OCI-LY1 (cell line): ENCODE results near the gene WSCD2.

Experiments
- H2AFZ ChIP-seq: fragments of 200-600 bp; sonication (generic), shearing (Covaris generic); 2 replicates; pipeline ENCODE4 v1.6.0; 2014; ENCODE audit warnings: antibody characterized with exemption, mild to moderate bottlenecking, low read length
- H3F3A ChIP-seq: fragments of 200-600 bp; sonication (generic), shearing (Covaris generic); 2 replicates; pipeline ENCODE4 v1.6.0; 2014; ENCODE audit warnings: mild to moderate bottlenecking, antibody characterized with exemption, low read length, moderate library complexity; ENCODE audit not compliant: insufficient read depth
- H3K27ac ChIP-seq: fragments of 200-600 bp; sonication (generic); 2 replicates; pipeline ENCODE4 v1.5.1; 2014; ENCODE audit warnings: low read length, mixed run types, mild to moderate bottlenecking, low read depth; ENCODE audit not compliant: poor library complexity, severe bottlenecking
- H3K27me3 ChIP-seq: fragments of 200-600 bp; sonication (generic); 2 replicates; pipeline ENCODE4 v1.6.0; 2014; ENCODE audit warnings: antibody characterized with exemption, mild to moderate bottlenecking, low read length, moderate library complexity; ENCODE audit not compliant: insufficient read depth
- H3K36me3 ChIP-seq: fragments of 200-600 bp; sonication (generic); 2 replicates; pipeline ENCODE4 v1.6.1; 2014; ENCODE audit warnings: mild to moderate bottlenecking, antibody characterized with exemption, low read length, moderate library complexity, mixed read lengths; ENCODE audit not compliant: insufficient read depth
- H3K4me1 ChIP-seq: fragments of 200-600 bp; sonication (generic); 2 replicates; pipeline ENCODE4 v1.5.1; 2014; ENCODE audit warnings: mild to moderate bottlenecking, low read length, moderate library complexity; ENCODE audit not compliant: insufficient read depth, severe bottlenecking
- H3K4me2 ChIP-seq: fragments of 200-600 bp; sonication (generic), shearing (Covaris generic); 2 replicates; pipeline ENCODE4 v1.6.1; 2014; ENCODE audit warnings: low read length
- H3K4me3 ChIP-seq: fragments of 200-600 bp; sonication (generic); 2 replicates; pipeline ENCODE4 v1.5.1; 2014; ENCODE audit warnings: low read length, low read depth, mild to moderate bottlenecking, mixed read lengths; ENCODE audit not compliant: poor library complexity, severe bottlenecking
- H3K79me2 ChIP-seq: fragments of 200-600 bp; shearing (Covaris generic); 2 replicates; pipeline ENCODE4 v1.6.1; 2016; ENCODE audit warnings: mixed run types, low read length, mixed read lengths; ENCODE audit not compliant: insufficient read depth
- H3K9ac ChIP-seq: fragments of 200-600 bp; sonication (generic), shearing (Covaris generic); 2 replicates; pipeline ENCODE4 v1.6.1; 2014; ENCODE audit warnings: mild to moderate bottlenecking, low read length, mixed read lengths
- H3K9me2 ChIP-seq: fragments of 200-600 bp; sonication (generic), shearing (Covaris generic); 2 replicates; pipeline ENCODE4 v1.6.1; 2014; ENCODE audit warnings: low read depth, mild to moderate bottlenecking, low read length, mixed read lengths
- H3K9me3 ChIP-seq: fragments of 200-600 bp; shearing (Covaris generic); 2 replicates; pipeline ENCODE4 v1.6.1; 2014; ENCODE audit warnings: low read length, mixed read lengths
- H4K20me1 ChIP-seq: fragments of 200-600 bp; sonication (generic), shearing (Covaris generic); 2 replicates; pipeline ENCODE4 v1.6.0; 2016; ENCODE audit warnings: mild to moderate bottlenecking, low read length; ENCODE audit not compliant: insufficient read depth
- CTCF ChIP-seq: fragments of 200-600 bp; sonication (generic), shearing (Covaris generic); IDR thresholded peaks from 2 replicates; pipeline ENCODE4 v1.5.1; 2017; ENCODE audit warnings: mild to moderate bottlenecking, antibody characterized with exemption, low read length, moderate library complexity, mixed read lengths
- EZH2 ChIP-seq: fragments of 200-600 bp; sonication (generic), shearing (Covaris generic); IDR thresholded peaks from 2 replicates; pipeline ENCODE4 v1.8.0; 2017; ENCODE audit warnings: borderline replicate concordance, mixed run types, mild to moderate bottlenecking, antibody characterized with exemption, low read length, moderate library complexity, mixed read lengths

The WSCD2 gene

GRCh38 chr12:108126990-108127501 lies 2.0 kb upstream of the WSCD2 start:
- H3K9me2 ChIP-seq, result no peaks in the 10 kb centered on the region
- no peaks in the 10 kb centered on the region for H4K20me1 ChIP-seq
- no peak overlapping the region for H3K4me3 ChIP-seq
- no peaks in the 10 kb centered on the region for H3K9me3 ChIP-seq
- no peaks in the 10 kb centered on the region for H3K27me3 ChIP-seq
- H3F3A ChIP-seq, result no peaks in the 10 kb centered on the region
- no peaks in the 10 kb centered on the region for H3K79me2 ChIP-seq
- no peak overlapping the region for H3K27ac ChIP-seq
- H3K36me3 ChIP-seq, result no peaks in the 10 kb centered on the region
- H3K4me2 ChIP-seq, result no peak overlapping the region
- TF ChIP-seq EZH2 (no peak), CTCF (no peak)
- no peaks in the 10 kb centered on the region for H3K4me1 ChIP-seq
- H2AFZ ChIP-seq, result no peak overlapping the region
- H3K9ac ChIP-seq, result no peak overlapping the region

GRCh38 chr12:108127654-108128053 lies 1.4 kb upstream of the WSCD2 start:
- Histone ChIP-seq H3K27ac (no peak overlapping the region), H3K4me1 (no peaks in the 10 kb centered on the region), H3K4me3 (no peak overlapping the region), H2AFZ (no peak overlapping the region), H3K9me3 (no peaks in the 10 kb centered on the region), H3K27me3 (no peaks in the 10 kb centered on the region), H3K36me3 (no peaks in the 10 kb centered on the region), H4K20me1 (no peaks in the 10 kb centered on the region), H3F3A (no peaks in the 10 kb centered on the region), H3K9me2 (no peaks in the 10 kb centered on the region), H3K79me2 (no peaks in the 10 kb centered on the region), H3K9ac (no peak overlapping the region), H3K4me2 (no peak overlapping the region)
- TF ChIP-seq EZH2 (no peak), CTCF (no peak)

- no peaks in the 10 kb centered on the region for H3K79me2 ChIP-seq
- H3F3A ChIP-seq, result no peaks in the 10 kb centered on the region
- no peaks in the 10 kb centered on the region for H4K20me1 ChIP-seq
- no peaks in the 10 kb centered on the region for H3K27me3 ChIP-seq
- H3K4me2 ChIP-seq, result no peak overlapping the region
- H3K4me1 ChIP-seq, result no peaks in the 10 kb centered on the region
- H3K27ac ChIP-seq, result no peak overlapping the region
- no peak overlapping the region for H2AFZ ChIP-seq
- no peak overlapping the region for H3K9ac ChIP-seq
- TF ChIP-seq CTCF, result no peak
- no peak for TF ChIP-seq EZH2
- H3K9me2 ChIP-seq, result no peaks in the 10 kb centered on the region
- H3K36me3 ChIP-seq, result no peaks in the 10 kb centered on the region
- no peaks in the 10 kb centered on the region for H3K9me3 ChIP-seq
- no peak overlapping the region for H3K4me3 ChIP-seq
Observed at GRCh38 chr12:108128221-108129016, 669 bp upstream of the WSCD2 start.
